GM19025 (cell line): Measurements from ENCODE around the gene CENPS.
"Not testable (repeated sequence)": the region's sequence is repeated elsewhere in the genome, so short reads cannot be mapped to it uniquely, and the experiment has no call there.

Experiments
- ATAC-seq: cut with Tn5 transposase; IDR thresholded peaks from one replicate; pipeline ENCODE4 v1.9.1; 2021; ENCODE audit warnings: mild to moderate bottlenecking, low read depth, moderate library complexity; ENCODE audit not compliant: unreplicated experiment

Gene CENPS

DNA sequence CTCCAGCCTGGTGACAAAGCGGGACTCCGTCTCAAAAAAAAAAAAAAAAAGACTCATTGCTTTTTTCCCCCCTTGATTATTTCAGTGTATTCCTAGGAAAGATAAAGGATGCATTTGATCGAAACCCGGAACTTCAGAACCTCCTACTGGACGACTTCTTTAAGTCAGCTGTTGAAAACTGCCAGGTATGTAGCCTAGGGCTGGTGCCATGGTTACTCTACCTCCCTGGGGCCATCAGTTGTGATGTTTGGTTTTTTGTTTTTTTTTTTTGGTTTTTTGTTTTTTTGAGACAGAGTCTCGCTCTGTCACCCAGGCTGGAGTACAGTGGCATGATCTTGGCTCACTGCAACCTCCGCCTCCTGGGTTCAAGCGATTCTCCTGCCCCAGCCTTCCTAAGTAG, 11.5 kb upstream of the CENPS start:
- ATAC-seq = not testable (repeated sequence)

DNA sequence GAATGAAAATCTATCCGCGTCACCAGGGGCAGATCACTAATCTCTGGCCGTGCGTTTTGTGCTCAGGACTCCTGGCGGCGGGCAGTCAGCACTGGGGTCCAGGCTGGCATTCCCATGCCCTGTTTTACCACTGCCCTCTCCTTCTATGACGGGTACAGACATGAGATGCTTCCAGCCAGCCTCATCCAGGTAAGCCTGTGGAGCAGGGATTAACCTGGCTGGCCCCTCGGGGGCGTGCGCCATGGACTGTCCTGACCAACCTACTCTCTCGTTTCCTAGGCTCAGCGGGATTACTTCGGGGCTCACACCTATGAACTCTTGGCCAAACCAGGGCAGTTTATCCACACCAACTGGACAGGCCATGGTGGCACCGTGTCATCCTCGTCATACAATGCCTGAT, 10.9 kb upstream of the CENPS start:
- no peak for ATAC-seq

DNA sequence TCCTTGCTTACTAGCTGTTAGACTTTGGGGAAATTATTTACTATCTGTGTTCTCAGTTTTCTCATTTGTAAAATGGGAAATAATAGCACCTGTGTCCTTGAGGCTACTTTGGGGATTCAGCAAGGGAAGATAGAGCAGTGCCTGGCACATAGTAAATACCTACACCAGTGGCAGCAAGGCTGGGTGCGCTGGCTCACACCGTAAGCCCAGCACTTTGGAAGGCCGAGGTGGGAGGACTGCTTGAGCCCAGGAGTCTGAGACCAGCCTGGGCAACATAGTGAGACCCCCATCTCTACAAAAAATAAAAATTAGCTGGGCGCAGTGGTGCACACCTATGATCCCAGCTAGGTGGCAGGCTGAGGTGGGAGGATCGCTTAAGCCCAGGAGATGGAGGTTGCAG, 8.6 kb upstream of the CENPS start:
- ATAC-seq = no peak

DNA sequence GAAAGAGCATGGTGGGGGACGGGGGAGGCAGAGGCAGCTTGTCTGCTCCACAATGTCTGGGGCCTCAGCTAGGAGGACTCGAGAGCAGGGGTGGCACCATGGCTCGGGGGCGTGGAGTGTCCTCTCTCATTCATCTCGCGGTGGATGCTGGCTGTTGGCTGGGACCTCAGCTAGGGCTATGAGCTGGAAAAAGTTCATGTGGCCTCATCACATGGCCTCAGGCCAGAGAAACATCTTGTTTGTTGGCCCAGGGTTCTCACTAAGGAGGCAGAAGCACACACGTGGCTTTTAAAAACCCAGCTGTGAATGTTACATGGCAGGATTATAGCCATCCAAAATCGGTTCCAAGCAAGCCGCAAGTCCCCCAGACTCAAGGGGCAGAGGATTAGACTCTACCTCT, 6.2 kb upstream of the CENPS start:
- no peak for ATAC-seq

DNA sequence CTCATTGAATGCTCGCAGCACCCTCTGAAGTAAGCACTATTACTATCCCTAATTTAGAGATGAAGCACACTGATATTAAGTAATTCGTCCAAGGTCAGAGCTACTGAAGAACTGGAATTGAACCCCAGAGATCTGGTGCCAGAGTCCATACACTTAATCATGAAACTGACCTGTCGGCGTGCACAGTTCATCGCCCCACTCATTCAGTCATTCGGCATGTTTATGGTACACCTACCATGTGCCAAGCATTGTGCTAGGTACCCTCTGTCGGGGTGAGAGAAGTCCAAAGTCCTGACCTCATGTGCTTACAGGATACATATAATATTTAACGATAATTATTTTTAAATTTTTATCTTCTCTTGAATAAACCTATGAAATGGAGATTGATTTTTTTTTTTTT, 5.6 kb upstream of the CENPS start:
- ATAC-seq = no peak

DNA sequence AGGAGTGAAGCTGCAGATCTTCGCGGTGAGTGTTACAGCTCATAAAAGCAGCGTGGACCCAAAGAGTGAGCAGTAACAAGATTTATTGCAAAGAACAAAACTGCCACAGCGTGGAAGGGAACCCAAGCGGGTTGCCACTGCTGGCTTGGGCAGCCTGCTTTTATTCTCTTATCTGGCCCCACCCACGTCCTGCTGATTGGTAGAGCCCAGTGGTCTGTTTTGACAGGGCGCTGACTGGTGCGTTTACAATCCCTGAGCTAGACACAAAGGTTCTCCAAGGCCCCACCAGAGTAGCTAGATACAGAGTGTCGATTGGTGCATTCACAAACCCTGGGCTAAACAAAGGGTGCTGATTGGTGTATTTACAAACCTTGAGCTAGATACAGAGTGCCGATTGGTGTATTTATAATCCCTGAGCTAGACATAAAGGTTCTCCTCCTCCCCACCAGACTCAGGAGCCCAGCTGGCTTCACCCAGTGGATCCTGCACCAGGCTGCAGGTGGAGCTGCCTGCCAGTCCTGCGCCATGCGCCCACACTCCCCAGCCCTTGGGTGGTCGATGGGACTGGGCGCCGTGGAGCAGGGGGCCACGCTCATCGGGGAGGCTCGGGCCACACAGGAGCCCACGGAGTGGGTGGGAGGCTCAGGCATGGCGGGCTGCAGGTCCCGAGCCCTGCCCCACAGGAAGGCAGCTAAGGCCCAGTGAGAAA, 4.3 kb upstream of the CENPS start:
- ATAC-seq = not testable (repeated sequence)

DNA sequence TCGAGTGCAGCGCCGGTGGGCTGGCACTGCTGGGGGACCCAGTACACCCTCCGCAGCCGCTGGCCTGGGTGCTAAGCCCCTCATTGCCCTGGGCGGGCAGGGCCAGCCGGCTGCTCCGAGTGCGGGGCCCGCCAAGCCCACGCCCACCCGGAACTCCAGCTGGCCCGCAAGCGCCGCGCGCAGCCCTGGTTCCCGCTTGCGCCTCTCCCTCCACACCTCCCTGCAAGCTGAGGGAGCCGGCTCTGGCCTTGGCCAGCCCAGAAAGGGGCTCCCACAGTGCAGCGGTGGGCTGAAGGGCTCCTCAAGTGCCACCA, 3.7 kb upstream of the CENPS start:
- ATAC-seq = not testable (repeated sequence)

DNA sequence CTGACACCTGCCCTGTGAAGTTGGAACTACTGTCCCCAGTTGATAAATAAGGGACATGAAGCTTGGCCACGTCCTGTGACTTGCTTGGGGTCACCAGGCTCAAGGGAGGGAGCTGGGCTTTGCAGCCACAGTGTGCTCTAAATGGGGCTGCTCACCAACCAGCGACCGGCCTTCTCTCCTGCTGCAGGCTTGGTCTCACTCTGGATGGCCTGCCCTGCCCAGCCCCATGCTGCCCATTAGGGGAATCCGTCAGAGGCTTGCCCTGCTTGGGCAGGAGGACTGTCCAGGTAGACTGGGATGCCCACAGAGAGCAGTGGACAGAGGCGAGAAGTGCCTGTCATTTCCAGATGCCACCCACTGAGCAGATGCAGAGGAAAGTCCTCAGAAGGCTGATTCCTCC, 1.2 kb upstream of the CENPS start:
- no peak for ATAC-seq

DNA sequence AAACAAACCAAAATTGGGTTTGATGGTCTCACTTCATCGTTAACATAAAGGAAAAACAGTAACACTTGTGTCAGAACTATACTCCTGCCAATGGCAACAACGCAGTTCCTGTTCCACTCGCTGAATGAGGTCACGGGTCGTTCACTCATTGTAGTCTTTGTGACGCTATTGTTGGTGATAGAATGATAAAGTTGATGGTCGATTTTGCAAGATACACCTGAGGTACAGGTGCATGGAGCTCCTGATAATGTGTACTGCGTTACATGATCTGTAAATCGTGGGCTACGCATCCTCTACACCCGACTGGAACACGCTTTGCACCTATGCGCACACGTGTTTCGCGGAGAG, 391 bp upstream of the CENPS start:
- ATAC-seq = peak; percentile 11

DNA sequence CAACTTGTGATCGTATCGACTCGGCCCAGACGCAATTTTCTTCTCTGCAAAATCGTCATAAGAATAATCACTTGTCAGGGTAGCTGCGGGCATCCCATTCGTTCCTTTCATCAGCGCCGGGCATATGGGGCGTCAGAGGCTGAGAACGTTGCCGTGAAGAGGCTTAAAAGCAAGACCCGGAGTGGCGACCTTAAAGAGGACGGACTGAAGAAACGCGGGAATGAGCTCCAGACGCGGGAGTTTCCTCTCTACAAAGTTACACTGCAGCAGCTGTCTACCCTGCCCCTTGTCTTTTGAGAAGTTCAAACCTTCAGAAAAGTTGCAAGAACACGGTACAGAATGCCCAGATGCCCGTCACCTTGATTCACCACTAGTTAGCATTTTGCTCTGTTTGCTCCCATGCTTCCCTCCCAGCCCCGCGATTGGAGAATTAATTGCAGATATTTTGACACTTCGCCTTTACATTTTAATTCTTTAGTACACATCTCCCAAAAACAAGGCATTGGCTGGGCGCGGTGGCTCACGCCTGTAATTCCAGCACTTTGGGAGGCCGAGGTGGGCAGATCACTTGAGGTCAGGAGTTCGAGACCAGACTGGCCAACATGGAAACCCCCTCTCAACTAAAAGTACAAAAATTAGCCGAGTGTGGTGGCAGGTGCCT, 967 bp downstream of the CENPS start:
- no peak for ATAC-seq

DNA sequence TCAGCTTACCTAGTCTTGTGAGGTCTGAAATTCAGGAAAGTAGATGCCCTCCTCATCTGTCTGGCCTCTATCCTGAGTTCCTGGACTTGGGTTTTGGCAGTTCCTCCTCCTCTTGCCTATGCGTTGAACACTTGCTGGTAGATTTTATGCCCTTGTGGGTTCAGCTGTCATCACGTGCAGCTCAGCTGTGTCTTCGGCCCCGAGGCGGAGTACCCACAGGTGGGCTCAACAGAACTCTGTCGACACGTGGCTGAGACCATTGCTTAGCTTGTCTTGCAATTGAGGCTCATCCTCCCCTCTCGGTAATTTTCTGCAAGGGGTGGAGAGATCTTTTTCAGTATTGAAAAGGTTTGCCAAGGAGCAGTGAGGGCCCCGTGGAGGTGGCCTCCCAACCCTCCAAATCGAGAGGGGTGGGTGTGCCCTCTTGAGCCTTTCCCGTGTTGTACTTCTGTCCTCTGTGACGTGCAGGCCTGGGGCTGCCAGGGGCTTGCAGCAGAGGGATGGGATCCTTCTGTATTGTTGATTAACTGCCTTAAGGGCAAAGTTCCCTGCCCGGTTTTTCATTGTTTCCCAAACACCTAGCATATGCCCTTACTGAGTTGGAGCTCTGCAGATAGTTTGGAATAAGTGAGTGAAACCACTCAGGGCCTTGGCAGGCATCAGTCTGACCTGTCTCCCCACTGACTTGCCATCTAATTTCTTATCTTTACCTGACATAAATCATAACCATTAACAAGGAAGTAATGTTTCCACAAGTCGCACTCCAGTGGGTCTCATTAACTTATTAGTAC, 2.9 kb downstream of the CENPS start:
- no peak for ATAC-seq

DNA sequence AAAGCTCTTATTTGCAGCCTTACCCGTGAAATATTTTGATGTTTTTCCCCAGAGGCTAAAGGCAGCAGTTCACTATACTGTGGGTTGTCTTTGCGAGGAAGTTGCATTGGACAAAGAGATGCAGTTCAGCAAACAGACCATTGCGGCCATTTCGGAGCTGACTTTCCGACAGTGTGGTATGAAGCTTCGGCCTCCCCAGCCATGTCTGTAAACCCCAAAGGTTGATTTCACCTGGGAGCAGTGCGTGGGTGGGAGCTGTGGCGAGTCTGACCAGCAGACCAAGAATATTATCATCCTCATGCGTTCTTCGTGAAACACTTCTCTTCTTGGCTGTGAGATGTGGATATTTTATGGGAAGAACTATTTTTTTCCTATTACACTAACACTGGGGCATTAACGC, 3.6 kb downstream of the CENPS start:
- no peak for ATAC-seq

DNA sequence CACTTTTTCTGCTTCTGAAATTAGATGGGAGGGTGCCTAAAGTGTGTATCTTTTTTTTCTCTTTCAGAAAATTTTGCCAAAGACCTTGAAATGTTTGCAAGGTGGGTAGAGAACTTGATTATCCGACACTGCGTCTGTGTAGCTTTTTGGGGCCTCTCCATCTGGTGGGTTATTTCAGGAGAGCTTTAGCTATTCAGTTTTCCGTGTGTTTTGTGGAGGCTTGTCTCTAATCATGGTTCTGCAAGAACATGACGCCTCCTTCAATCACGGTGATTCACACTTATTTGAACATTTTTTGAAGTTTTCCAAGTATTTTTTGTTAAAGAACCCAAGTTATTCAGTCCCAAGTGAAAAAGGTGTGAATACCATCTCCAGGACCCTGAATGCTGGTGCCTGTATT, 4.4 kb downstream of the CENPS start:
- ATAC-seq = no peak

DNA sequence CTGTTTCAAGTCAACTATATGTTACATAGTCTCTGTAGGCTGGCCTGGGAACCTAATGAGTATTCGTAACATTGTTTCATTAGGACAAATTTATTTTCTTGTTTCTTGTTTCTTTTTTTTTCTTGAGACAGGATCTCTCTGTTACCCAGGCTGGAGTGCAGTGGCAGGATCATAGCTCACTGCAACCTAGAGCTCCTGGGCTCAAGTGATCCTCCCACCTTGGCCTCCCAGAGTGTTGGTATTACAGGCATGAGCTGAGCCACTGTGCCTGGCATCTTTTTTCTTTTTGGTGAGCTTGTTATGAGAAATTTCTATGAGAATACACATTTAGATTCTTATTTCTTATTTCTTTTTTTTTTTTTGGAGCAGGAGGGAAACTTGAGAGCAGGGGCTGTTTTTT, 6.8 kb downstream of the CENPS start:
- ATAC-seq = no peak

DNA sequence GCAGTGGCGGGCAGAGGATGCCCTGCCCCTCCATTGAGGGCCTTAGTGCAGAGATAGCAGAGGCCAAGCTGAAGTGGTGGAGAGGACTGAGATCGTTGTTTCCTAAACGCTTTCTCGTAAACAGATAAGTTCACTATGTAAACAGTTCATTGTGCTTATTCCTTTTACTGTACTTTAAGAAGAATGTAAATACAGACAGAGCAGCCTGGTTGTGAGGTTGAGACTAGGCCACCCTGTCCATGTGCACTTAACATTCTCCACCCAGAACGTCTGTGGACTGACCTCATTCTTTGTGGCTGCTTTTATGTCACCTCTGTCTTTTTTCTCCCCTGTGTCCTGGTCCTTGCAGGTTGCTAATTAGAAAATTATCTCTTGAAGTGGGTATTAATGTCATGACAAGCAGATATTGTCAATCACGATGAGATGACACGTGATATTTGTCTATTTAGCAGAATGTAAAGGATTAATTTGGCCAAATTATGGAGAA, 8.5 kb downstream of the CENPS start:
- no peak for ATAC-seq

DNA sequence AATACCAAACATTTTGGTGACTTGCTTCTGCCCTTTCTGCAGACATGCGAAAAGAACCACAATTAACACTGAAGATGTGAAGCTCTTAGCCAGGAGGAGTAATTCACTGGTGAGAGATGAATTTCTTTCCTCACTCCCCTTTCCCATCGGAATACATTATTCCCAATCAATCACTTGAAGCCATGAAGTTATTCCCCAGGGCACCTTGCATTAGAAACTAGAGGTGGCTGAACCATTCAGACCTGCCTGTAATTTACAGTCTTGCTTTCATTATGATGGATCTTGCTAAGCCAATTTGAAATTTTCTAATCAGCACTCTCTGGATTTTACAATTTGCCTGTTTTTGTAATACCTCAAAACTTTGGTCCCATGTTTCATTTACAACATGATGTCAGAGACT, 10.1 kb downstream of the CENPS start:
- no peak for ATAC-seq

DNA sequence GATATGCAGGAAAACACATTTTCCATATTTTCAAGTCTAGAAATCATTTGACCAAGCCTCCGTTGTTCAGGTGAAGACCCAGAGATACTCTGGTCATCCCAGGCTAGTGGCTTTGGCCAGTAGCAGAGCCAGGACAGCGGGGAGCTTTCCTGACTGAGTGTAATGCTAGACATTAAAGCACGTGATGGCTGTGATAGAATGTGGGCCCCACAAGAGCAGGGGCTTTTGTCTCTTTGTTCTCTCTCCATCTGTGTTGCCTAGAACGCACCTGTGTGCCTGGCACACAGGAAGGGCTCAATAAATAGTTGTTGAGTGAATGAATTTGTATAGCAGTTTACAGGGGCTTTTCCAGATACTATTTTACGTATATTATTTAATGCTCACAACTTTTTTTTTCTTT, 10.6 kb downstream of the CENPS start:
- ATAC-seq = no peak

DNA sequence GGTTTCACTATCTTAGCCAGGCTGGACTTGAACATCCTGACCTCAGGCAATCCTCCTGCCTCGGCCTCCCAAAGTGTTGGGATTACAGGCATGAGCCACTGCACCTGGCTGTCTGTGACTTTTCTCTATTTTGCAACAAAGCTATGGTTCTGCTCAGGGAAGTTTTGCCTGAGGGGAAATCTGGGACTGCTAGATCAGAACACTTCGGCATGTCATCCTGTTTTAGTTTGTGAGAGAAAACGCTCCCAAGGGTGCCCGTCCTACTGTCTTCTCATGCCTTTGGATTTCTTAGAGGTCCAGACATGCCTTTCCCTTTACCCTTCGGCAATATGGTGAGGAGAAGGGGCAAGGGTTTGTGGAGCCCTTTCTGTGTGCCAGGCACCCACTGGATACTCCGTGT, 14.0 kb downstream of the CENPS start:
- ATAC-seq = no peak

DNA sequence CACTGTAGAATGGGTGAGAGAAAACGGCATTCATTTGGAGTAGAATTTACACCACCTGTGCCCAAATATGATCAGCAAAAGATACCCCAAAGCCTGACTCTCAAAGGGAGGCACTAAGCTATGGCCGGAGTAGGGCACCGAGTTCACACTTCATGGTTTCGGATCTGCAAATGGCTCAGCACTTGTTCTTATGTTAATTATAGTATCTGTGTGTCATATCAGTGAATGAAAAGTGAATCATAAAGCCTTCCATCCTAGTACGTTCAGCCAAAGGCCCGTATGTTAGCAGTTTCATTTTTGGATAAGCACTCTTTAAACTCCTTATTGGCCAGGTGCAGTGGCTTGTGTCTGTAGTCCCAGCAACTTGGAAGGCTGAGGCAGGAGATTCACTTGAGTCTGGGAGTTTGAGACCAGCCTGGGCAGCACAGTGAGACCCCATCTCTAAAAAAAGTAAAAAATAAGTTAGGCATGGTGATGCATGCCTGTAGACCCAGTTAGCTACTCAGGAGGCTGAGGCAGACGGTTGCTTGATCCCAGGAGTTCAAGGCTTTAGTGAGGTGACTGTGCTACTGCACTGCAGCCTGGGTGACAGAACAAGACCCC, 14.7 kb downstream of the CENPS start:
- no peak for ATAC-seq

DNA sequence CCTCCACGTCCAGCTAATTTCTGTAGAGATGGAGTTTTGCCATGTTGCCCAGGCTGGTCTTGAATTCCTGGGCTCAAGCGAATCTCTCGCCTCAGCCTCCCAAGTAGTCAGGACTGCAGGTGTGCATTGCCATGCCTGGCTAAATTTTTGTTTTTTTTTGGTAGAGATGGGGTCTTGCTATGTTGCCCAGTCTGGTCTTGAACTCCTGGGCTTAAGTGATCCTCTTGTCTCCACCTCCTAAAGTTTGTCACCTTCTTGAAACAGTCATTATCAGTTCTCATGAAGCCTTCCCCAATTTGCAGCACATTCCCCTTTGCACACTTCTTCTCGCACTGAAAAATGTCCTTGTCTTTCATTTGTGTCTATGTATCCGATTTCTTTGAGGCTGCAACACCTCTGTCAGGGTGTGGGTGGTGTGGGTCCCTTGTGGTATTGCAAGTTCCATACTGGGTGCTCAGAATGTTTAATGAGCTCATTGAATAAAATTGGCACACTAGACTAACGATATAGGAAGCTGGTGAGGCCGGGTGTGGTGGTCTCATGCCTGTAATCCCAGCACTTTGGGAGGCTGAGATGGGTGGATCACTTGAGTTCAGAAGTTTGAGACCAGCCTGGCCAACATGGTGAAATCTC, 16.7 kb downstream of the CENPS start:
- no peak for ATAC-seq

DNA sequence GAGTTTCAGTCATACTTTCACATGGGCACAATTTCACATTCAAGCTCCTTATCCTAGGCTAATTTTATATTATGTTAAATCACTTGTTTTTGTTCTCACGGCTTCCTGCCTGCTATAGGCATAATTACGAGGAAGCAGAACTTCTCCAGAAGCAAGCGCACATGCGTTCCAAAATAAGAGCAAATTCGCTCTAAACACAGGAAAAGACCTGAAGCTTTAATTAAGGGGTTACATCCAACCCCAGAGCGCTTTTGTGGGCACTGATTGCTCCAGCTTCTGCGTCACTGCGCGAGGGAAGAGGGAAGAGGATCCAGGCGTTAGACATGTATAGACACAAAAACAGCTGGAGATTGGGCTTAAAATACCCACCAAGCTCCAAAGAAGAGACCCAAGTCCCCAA, 19.5 kb downstream of the CENPS start, which contains the start of gene CORT:
CORT (plus strand) TSS at position 281 of the 400 bp plus-strand sequence. CDS start 193 bp downstream, outside the sequence.
- ATAC-seq = no peak
